Ishikawa (cell line): ENCODE data around the gene POU4F1.

ENCODE experiments used
- CEBPB ChIP-seq: IDR thresholded peaks from 2 replicates; pipeline ENCODE4 v1.6.1; 2012
- CREB1 ChIP-seq: IDR thresholded peaks from 2 replicates; pipeline ENCODE4 v1.6.1; 2012; ENCODE audit warnings: low read depth
- EGR1 ChIP-seq: IDR thresholded peaks from 2 replicates; pipeline ENCODE4 v1.6.1; 2012
- EP300 ChIP-seq: IDR thresholded peaks from 2 replicates; pipeline ENCODE4 v1.6.1; 2012; ENCODE audit warnings: borderline replicate concordance
- FOXM1 ChIP-seq: IDR thresholded peaks from 2 replicates; pipeline ENCODE4 v1.6.1; 2012; ENCODE audit warnings: low read depth, borderline replicate concordance
- MAX ChIP-seq: IDR thresholded peaks from 2 replicates; pipeline ENCODE4 v1.6.1; 2012
- NFIC ChIP-seq: IDR thresholded peaks from 2 replicates; pipeline ENCODE4 v1.6.1; 2012
- RAD21 ChIP-seq: IDR thresholded peaks from 2 replicates; pipeline ENCODE4 v1.6.1; 2012; ENCODE audit warnings: low read depth
- REST ChIP-seq: IDR thresholded peaks from 2 replicates; pipeline ENCODE4 v1.6.1; 2012; ENCODE audit warnings: low read depth, mild to moderate bottlenecking
- TAF1 ChIP-seq: IDR thresholded peaks from 2 replicates; pipeline ENCODE4 v1.6.1; 2012; ENCODE audit warnings: low read depth, mild to moderate bottlenecking
- TEAD4 ChIP-seq: IDR thresholded peaks from 2 replicates; pipeline ENCODE4 v1.6.1; 2012
- USF1 ChIP-seq: IDR thresholded peaks from 2 replicates; pipeline ENCODE4 v1.6.1; 2012
- YY1 ChIP-seq: IDR thresholded peaks from 2 replicates; pipeline ENCODE4 v1.6.1; 2012; ENCODE audit warnings: low read depth
- ZBTB7A ChIP-seq: IDR thresholded peaks from 2 replicates; pipeline ENCODE4 v1.6.1; 2012; ENCODE audit warnings: low read depth

GRCh38 chr13:78596399-78596735, 7.0 kb downstream of the POU4F1 start:
- TF ChIP-seq EP300 = no peak
- TF ChIP-seq MAX = no peak
- TF ChIP-seq RAD21 = no peak
- TF ChIP-seq YY1 = no peak
- no peak for TF ChIP-seq REST
- no peak for TF ChIP-seq ZBTB7A
- TF ChIP-seq CEBPB = no peak
- no peak for TF ChIP-seq NFIC
- TF ChIP-seq TAF1 = no peak
- no peak for TF ChIP-seq USF1
- TF ChIP-seq TEAD4 = no peak
- TF ChIP-seq CREB1 = no peak
- no peak for TF ChIP-seq FOXM1
- TF ChIP-seq EGR1 = no peak
